ENCODE measurements around the gene SDK1.
A peak's percentile ranks its signal among the peaks of the same experiment; 100 is the strongest.

Gene SDK1

GRCh38 chr7:4133491-4134044 lies 832.5 kb downstream of the SDK1 start:
- no peaks in the 10 kb centered on the region for H3K27me3 ChIP-seq (ENCODE audit: insufficient read depth, low read depth, severe bottlenecking)
- H3K9me3 ChIP-seq (ENCODE audit: severe bottlenecking), result no peaks in the 10 kb centered on the region
- TF ChIP-seq CTCF (IDR thresholded peaks at IDR 0.05; ENCODE audit: low read depth, low read length), result no peak
- DNase-seq, result no peak
- no peak overlapping the region for H3K4me3 ChIP-seq (ENCODE audit: low read depth, low read length)
- no peak overlapping the region for H3K27ac ChIP-seq
- peaks cover 6% of the 10 kb centered on the region; the same call in 1 of the 2 replicates for H3K36me3 ChIP-seq

GRCh38 chr7:4134204-4134603 lies 833.2 kb downstream of the SDK1 start:
- Histone ChIP-seq H3K4me3 (ENCODE audit: low read depth, low read length) (no peak overlapping the region), H3K27me3 (ENCODE audit: insufficient read depth, low read depth, severe bottlenecking) (no peaks in the 10 kb centered on the region), H3K9me3 (ENCODE audit: severe bottlenecking) (no peaks in the 10 kb centered on the region), H3K36me3 (peaks cover 6% of the 10 kb centered on the region; the same call in 1 of the 2 replicates), H3K27ac (no peak overlapping the region)
- no peak for DNase-seq
- TF ChIP-seq CTCF (IDR thresholded peaks at IDR 0.05; ENCODE audit: low read depth, low read length), result no peak

- no peak for TF ChIP-seq CTCF (IDR thresholded peaks at IDR 0.05; ENCODE audit: low read depth, low read length)
- Histone ChIP-seq H3K36me3 (peaks cover 6% of the 10 kb centered on the region; the same call in 1 of the 2 replicates), H3K27ac (no peak overlapping the region), H3K9me3 (ENCODE audit: severe bottlenecking) (no peaks in the 10 kb centered on the region), H3K27me3 (ENCODE audit: insufficient read depth, low read depth, severe bottlenecking) (no peaks in the 10 kb centered on the region), H3K4me3 (ENCODE audit: low read depth, low read length) (no peak overlapping the region)
- no peak for DNase-seq
Measured at GRCh38 chr7:4134631-4135030, 833.6 kb downstream of the SDK1 start.

- H3K27ac ChIP-seq, result no peak overlapping the region
- H3K36me3 ChIP-seq, result peaks cover 6% of the 10 kb centered on the region; the same call in 1 of the 2 replicates
- H3K9me3 ChIP-seq (ENCODE audit: severe bottlenecking), result no peaks in the 10 kb centered on the region
- no peak for DNase-seq
- no peaks in the 10 kb centered on the region for H3K27me3 ChIP-seq (ENCODE audit: insufficient read depth, low read depth, severe bottlenecking)
- no peak overlapping the region for H3K4me3 ChIP-seq (ENCODE audit: low read depth, low read length)
- TF ChIP-seq CTCF (IDR thresholded peaks at IDR 0.05; ENCODE audit: low read depth, low read length), result no peak
Measured at GRCh38 chr7:4135301-4135700, 834.2 kb downstream of the SDK1 start.

GRCh38 chr7:4136036-4136435 lies 835.0 kb downstream of the SDK1 start:
- no peak for DNase-seq
- H3K4me3 ChIP-seq (ENCODE audit: low read depth, low read length), result no peak overlapping the region
- TF ChIP-seq CTCF (IDR thresholded peaks at IDR 0.05; ENCODE audit: low read depth, low read length), result no peak

More at GRCh38 chr7:4136036-4136435, 835.0 kb downstream of the SDK1 start:
- Histone ChIP-seq H3K27ac (peak overlapping the region; percentile 19), H3K36me3 (peaks cover 6% of the 10 kb centered on the region; the same call in 1 of the 2 replicates), H3K27me3 (ENCODE audit: insufficient read depth, low read depth, severe bottlenecking) (no peaks in the 10 kb centered on the region), H3K9me3 (ENCODE audit: severe bottlenecking) (no peaks in the 10 kb centered on the region)
